Testis (tissue), 3 donors: ENCODE data around the gene ANGPT4. TPM values are rescaled to one million over a fixed set of nuclear protein-coding genes. Genes with fewer than 3 reads are reported as not detected.

Experiments used
- DNase-seq: peaks from one replicate; pipeline ENCODE4 v3.0.0-alpha.2; 2019
- H3K27ac ChIP-seq, 2 donors: fragments of 200-600 bp; sonication (generic); one replicate each; pipeline ENCODE4 v1.5.1; 2019
- H3K27me3 ChIP-seq: fragments of 200-600 bp; sonication (generic); one replicate; pipeline ENCODE4 v1.5.1; 2019
- H3K36me3 ChIP-seq: fragments of 200-600 bp; sonication (generic); one replicate; pipeline ENCODE4 v1.5.1; 2017; ENCODE audit warnings: low read depth; ENCODE audit errors: missing control alignments
- H3K4me1 ChIP-seq: fragments of 200-600 bp; sonication (generic); one replicate; pipeline ENCODE4 v1.5.1; 2019
- H3K4me3 ChIP-seq, 2 donors: fragments of 200-600 bp; sonication (generic); one replicate each; pipeline ENCODE4 v1.5.1; 2017 to 2019
- H3K9me3 ChIP-seq: fragments of 200-600 bp; sonication (generic); one replicate; pipeline ENCODE4 v1.5.1; 2017
- CTCF ChIP-seq, 3 experiments: fragments of 450-650 bp in 2 of 3; fragments of 200-600 bp in 1 of 3; sonication (generic) in 1 of 3; IDR thresholded peaks; one replicate each; pipeline ENCODE4 v1.5.1; 2016 to 2019; ENCODE audit warnings: antibody characterized with exemption in 3 of 3, mild to moderate bottlenecking in 2 of 3, moderate library complexity in 1 of 3
- POLR2A ChIP-seq: fragments of 450-650 bp; IDR thresholded peaks from one replicate; pipeline ENCODE4 v1.6.1; 2017; ENCODE audit warnings: antibody characterized with exemption, mild to moderate bottlenecking, moderate library complexity
- WGBS, 2 donors: methylation state at CpG; one replicate each; pipeline ENCODE4 v1.1.5; 2018; 5-methylcytosine and 5-hydroxymethylcytosine counted together
- intact Hi-C: fragments of 100-400 bp; cut with DNase I; formaldehyde crosslinking; loops from one replicate; pipeline ENCODE4 v1.15.1; 2023; ENCODE audit warnings: low total_unique reads
- polyA plus RNA-seq: library from polyadenylated mRNA; stranded (reverse); fragments of 350-450 nt; fragmentation: Illumina TruSeq; extraction: RNeasy Lipid Tissue Mini Kit (QIAGEN cat#74804); gene quantifications from one replicate; pipeline ENCODE4 v1.2.3, GENCODE V29; 2014; ENCODE audit warnings: low read depth, low replicate concordance; ENCODE audit not compliant: insufficient read depth
- total RNA-seq, 2 donors: library from RNA; depleted of rRNA; stranded (reverse); fragments of >200 nt; gene quantifications; one replicate each; pipeline ENCODE4 v1.2.3, GENCODE V29; 2016

ANGPT4 gene
- total and polyA plus RNA-seq, 3 donors from 2014 or later = 0.56 to 1.2 (median 0.79) TPM

- Histone ChIP-seq H3K4me1 (no peaks in the 10 kb centered on the region), H3K9me3 (no peaks in the 10 kb centered on the region), H3K27ac (no peak overlapping the region), H3K27me3 (no peaks in the 10 kb centered on the region), H3K36me3 (no peaks in the 10 kb centered on the region), H3K4me3 (no peak overlapping the region)
- DNase-seq = no peak
- no peak for TF ChIP-seq CTCF (IDR thresholded peaks at IDR 0.05)
- no peak for TF ChIP-seq POLR2A
- 71 to 92% methylated on average over 9 of the region's 9 CpGs for WGBS, 2 donors
- intact Hi-C loops = no loop called here
Observed at GRCh38 chr20:925516-925915, 9.4 kb upstream of the ANGPT4 start.

DNA sequence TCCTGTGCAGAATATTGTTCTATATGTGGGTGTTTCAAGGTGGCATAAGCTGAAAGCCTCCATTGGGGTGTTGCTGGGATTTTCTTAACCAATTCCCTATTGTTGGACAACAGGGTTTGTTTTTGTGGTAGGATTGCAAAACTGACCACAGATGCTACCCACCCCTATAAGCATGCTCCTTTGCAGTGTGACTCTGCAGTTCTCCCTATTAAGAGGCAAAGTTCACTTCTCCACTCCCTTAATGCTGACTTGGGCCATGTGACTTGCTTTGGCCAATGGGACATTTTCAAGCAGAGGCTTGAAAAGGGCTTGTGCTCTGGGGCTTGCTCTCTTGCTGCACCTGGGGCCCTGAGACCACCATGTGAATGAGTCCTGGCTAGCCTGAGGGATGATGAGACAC lies 8.5 kb upstream of the ANGPT4 start:
- Histone ChIP-seq H3K4me3 (no peak overlapping the region), H3K9me3 (no peaks in the 10 kb centered on the region), H3K27ac (no peak overlapping the region), H3K4me1 (no peaks in the 10 kb centered on the region), H3K36me3 (no peaks in the 10 kb centered on the region), H3K27me3 (no peaks in the 10 kb centered on the region)
- TF ChIP-seq POLR2A = no peak
- TF ChIP-seq CTCF (IDR thresholded peaks at IDR 0.05) = no peak
- DNase-seq = no peak
- intact Hi-C loops = no loop called here

GRCh38 chr20:922781-923180 lies 6.6 kb upstream of the ANGPT4 start:
- H3K27me3 ChIP-seq = no peaks in the 10 kb centered on the region
- no peak overlapping the region for H3K4me3 ChIP-seq
- H3K36me3 ChIP-seq = no peaks in the 10 kb centered on the region
- H3K9me3 ChIP-seq = no peaks in the 10 kb centered on the region
- no peak overlapping the region for H3K27ac ChIP-seq
- peak; percentile 58 for DNase-seq
- peaks cover 2% of the 10 kb centered on the region for H3K4me1 ChIP-seq
- intact Hi-C loops = no loop called here
- TF ChIP-seq POLR2A (no peak), CTCF (IDR thresholded peaks at IDR 0.05) (no peak)
- 38 to 42% methylated on average over 3 to 4 of the region's 4 CpGs for WGBS, 2 donors

GRCh38 chr20:921068-921467 lies 4.9 kb upstream of the ANGPT4 start:
- TF ChIP-seq POLR2A (no peak), CTCF (IDR thresholded peaks at IDR 0.05) (no peak)
- intact Hi-C loops = no loop called here
- no peak overlapping the region for H3K4me3 ChIP-seq
- H3K4me1 ChIP-seq = peaks cover 14% of the 10 kb centered on the region
- no peaks in the 10 kb centered on the region for H3K36me3 ChIP-seq
- WGBS, 2 donors = 96% methylated on average over 4 to 5 of the region's 5 CpGs
- H3K9me3 ChIP-seq = no peaks in the 10 kb centered on the region
- H3K27me3 ChIP-seq = no peaks in the 10 kb centered on the region
- no peak for DNase-seq
- no peak overlapping the region for H3K27ac ChIP-seq

GRCh38 chr20:920311-920710 lies 4.2 kb upstream of the ANGPT4 start:
- TF ChIP-seq POLR2A (no peak), CTCF (IDR thresholded peaks at IDR 0.05) (no peak)
- Histone ChIP-seq H3K36me3 (no peaks in the 10 kb centered on the region), H3K27me3 (no peaks in the 10 kb centered on the region), H3K9me3 (no peaks in the 10 kb centered on the region), H3K27ac (no peak overlapping the region), H3K4me1 (peaks cover 21% of the 10 kb centered on the region), H3K4me3 (no peak overlapping the region)
- WGBS, 2 donors = 78 to 92% methylated on average over 1 to 4 of the region's 4 CpGs
- intact Hi-C loops = no loop called here
- no peak for DNase-seq
